Measurements from ENCODE around the gene CCDC175.

- TF ChIP-seq CTCF (IDR thresholded peaks at IDR 0.05; ENCODE audit: low read depth, low read length) = no peak
- TF ChIP-seq POLR2A (IDR thresholded peaks at IDR 0.05; ENCODE audit: extremely low read depth, insufficient read length) = no peak
Measured at GRCh38 chr14:59565087-59565486, 11.5 kb downstream of the CCDC175 start.
